Heart right ventricle (tissue), 16 donors: ENCODE results near the gene REST. TPM values are rescaled to one million over a fixed set of nuclear protein-coding genes. Genes with fewer than 3 reads are reported as not detected.
A peak's percentile ranks its signal among the peaks of the same experiment; 100 is the strongest.

Source experiments
- ATAC-seq, 8 donors: fragments of 200-7000 bp; cut with Tn5 transposase; one replicate each; pipeline ENCODE4 v1.9.1; 2020; ENCODE audit warnings: mild to moderate bottlenecking in 8 of 8, moderate library complexity in 8 of 8, moderate number of reproducible peaks in 1 of 8
- DNase-seq, 2 donors: peaks; one replicate each; pipeline ENCODE4 v3.0.0-alpha.2; 2020
- H3K27ac ChIP-seq, 10 donors: fragments of 200-600 bp; sonication (generic) in 2 of 10; one replicate each; pipeline versions ENCODE4 v1.5.0 to v1.8.0; 2020 to 2022; ENCODE audit warnings: mild to moderate bottlenecking in 3 of 10
- H3K27me3 ChIP-seq, 7 donors: fragments of 200-600 bp; one replicate each; pipeline ENCODE4 v1.8.0; 2021 to 2022; ENCODE audit warnings: mild to moderate bottlenecking in 2 of 7
- H3K36me3 ChIP-seq, 9 donors: fragments of 200-600 bp; sonication (generic) in 1 of 9; one replicate each; pipeline versions ENCODE4 v1.5.0 to v1.8.0; 2020 to 2022; ENCODE audit warnings: mild to moderate bottlenecking in 2 of 9
- H3K4me1 ChIP-seq, 9 donors: fragments of 200-600 bp; sonication (generic) in 1 of 9; one replicate each; pipeline versions ENCODE4 v1.5.0 to v1.8.0; 2020 to 2022; ENCODE audit warnings: mild to moderate bottlenecking in 4 of 9
- H3K4me3 ChIP-seq, 10 donors: fragments of 200-600 bp; sonication (generic) in 2 of 10; one replicate each; pipeline versions ENCODE4 v1.5.0 to v1.8.0; 2020 to 2022; ENCODE audit warnings: mild to moderate bottlenecking in 7 of 10, moderate library complexity in 2 of 10
- H3K9me3 ChIP-seq, 11 donors: fragments of 200-600 bp in 10 of 11; sonication (generic) in 2 of 11; one replicate each; pipeline versions ENCODE4 v1.5.0 to v1.8.0; 2013 to 2022; ENCODE audit warnings: mild to moderate bottlenecking in 2 of 11, control low read depth in 1 of 11, moderate library complexity in 1 of 11
- WGBS, 2 donors: extraction: QIAGEN DNeasy Blood & Tissue Kit; methylation state at CpG; one replicate each; pipeline ENCODE4 v1.1.7; 2013; ENCODE audit warnings: inconsistent platforms in 1 of 2; 5-methylcytosine and 5-hydroxymethylcytosine counted together
- intact Hi-C, 10 donors: fragments of 100-400 bp; cut with DNase I; formaldehyde crosslinking; loops; one replicate each; pipeline versions ENCODE4 v1.11.1 to v1.14.2; 2022
- polyA plus RNA-seq, 2 donors: library from polyadenylated mRNA; stranded (reverse); fragments of 200-250 nt; gene quantifications; one replicate each; pipeline ENCODE4 v1.2.3, GENCODE V29; 2013
- total RNA-seq, 10 donors: library from RNA; stranded (reverse); fragmentation: NEBNext Ultra II Directional in 3 of 10; extraction: Animal tissue kit (Norgen Biotek cat#: 25700) in 3 of 10; gene quantifications; one replicate each; pipeline versions ENCODE4 v1.2.1 to v1.2.4, GENCODE V29; 2021 to 2023
- TF ChIP-seq, protein P1 (sequence below), 9 donors: fragments of 200-600 bp; sonication (generic) in 2 of 9; IDR thresholded peaks; one replicate each; pipeline versions ENCODE4 v1.5.0 to v1.8.0; 2021 to 2022; ENCODE audit warnings: antibody characterized with exemption in 9 of 9, mild to moderate bottlenecking in 5 of 9, moderate library complexity in 1 of 9
- donor health status: Arrhythmogenic right ventricular cardiomyopathy.
- donor health status: ischemic (EF 13 %, LVEDD 7.1; RV severe dilation, severe dysfunction).
- donor health status: healthy with polysubstance abuse.
- donor health status: DM: no; HTN: yes; CAD: no.
- donor health status: DM: no; HTN: no; CAD: no.
- donor health status: ischemic (EF 25% LVEDD 6.9; RV normal size, moderate dysfunction).
- donor health status: ischemic (EF 25% LVEDD 5.7; RV mildly dilated, moderate dysfunction).
- donor health status: healthy.
- donor health status: DM: yes; HTN: yes; CAD: no.
- donor health status: Ischemic cardiomyopathy.
- donor health status: ischemic (EF 35%, LVEDD 5.7; RV mildly dilated, moderate dysfunction).
- donor health status: nonischemic (EF 11% LVEDD 7.7; RV severe dilation, severe dysfunction).
- donor health status: DM: yes; HTN: yes; CAD: no.
- donor health status: PGD.
- donor health status: ischemic (EF 29% LVEDD 5.4; RV normal size, mild dysfunction).
- donor health status: nonischemic (EF 23%, LVEDD 6.1; RV moderate dilation, normal function).

The REST gene
- total and polyA plus RNA-seq, 12 donors = 3.3 to 36.8 (median 28.2) TPM

DNA sequence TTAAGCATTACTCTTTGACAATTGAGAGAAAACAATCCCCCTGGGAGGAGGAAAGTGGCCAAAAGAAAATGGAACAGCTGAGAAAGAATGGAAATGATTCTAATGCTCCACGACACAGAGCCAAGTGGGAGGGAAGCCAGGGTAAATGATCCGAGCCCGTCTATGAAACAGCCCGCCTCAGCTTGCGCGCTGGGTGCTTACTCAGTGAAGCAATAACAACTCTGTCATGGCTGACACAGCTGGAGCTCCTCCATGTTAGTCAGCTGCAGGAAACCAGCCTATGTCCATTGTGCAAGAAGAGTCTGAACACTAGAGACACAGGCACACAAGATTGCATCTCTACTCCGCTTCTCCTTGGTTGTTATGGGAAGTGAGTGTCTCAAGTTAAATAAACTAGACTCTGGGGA, 50.4 kb downstream of the REST start:
- H3K4me3 ChIP-seq = peak overlapping the region in 4 of 10 donors; percentile 8 to 21 (median 16)
- 33 to 38% methylated on average over 7 of the region's 7 CpGs for WGBS, 2 donors
- DNase-seq (peak; percentile 76 to 86), ATAC-seq (peak; percentile 90 to 99 (median 96))
- H3K4me1 ChIP-seq = peaks cover 0 to 17% (median 7%) of the 10 kb centered on the region in 9 donors
- peaks cover 0 to 28% (median 9%) of the 10 kb centered on the region in 9 donors for H3K36me3 ChIP-seq
- no peaks in the 10 kb centered on the region for H3K9me3 ChIP-seq
- H3K27ac ChIP-seq = peak overlapping the region in 6 of 10 donors; percentile 17 to 60 (median 40)
- intact Hi-C loops = loop anchor here in 1 of 10 donors (5.0 kb wide), 1 partner anchor 46 kb away; no protein-coding TSS in a partner anchor
- TF ChIP-seq, protein P1, sequence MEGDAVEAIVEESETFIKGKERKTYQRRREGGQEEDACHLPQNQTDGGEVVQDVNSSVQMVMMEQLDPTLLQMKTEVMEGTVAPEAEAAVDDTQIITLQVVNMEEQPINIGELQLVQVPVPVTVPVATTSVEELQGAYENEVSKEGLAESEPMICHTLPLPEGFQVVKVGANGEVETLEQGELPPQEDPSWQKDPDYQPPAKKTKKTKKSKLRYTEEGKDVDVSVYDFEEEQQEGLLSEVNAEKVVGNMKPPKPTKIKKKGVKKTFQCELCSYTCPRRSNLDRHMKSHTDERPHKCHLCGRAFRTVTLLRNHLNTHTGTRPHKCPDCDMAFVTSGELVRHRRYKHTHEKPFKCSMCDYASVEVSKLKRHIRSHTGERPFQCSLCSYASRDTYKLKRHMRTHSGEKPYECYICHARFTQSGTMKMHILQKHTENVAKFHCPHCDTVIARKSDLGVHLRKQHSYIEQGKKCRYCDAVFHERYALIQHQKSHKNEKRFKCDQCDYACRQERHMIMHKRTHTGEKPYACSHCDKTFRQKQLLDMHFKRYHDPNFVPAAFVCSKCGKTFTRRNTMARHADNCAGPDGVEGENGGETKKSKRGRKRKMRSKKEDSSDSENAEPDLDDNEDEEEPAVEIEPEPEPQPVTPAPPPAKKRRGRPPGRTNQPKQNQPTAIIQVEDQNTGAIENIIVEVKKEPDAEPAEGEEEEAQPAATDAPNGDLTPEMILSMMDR (IDR thresholded peaks at IDR 0.05) = no peak
- no peaks in the 10 kb centered on the region for H3K27me3 ChIP-seq

DNA sequence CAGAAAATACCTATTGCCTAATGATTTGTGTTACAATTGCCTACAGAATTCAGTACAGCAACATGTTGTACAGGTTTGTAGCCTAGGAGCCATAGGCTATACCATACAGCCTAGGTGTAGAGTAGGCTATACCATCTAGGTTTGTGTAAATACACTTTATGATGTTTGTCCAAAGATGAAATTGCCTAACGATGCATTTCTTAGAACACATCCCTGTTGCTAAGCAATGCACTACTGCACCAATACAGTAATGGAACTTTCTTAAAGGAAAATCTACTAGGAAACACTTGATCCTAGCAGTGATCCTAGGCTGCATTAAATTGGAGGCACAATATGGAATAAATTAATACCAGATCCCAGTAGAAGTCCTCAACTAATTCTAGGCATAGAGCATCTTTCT, 51.4 kb downstream of the REST start:
- H3K27me3 ChIP-seq = no peaks in the 10 kb centered on the region
- 74 to 76% methylated on average over 1 of the region's 1 CpG for WGBS, 2 donors
- H3K27ac ChIP-seq = peak overlapping the region in 1 of 10 donors; percentile 53
- H3K4me1 ChIP-seq = peaks cover 0 to 17% (median 7%) of the 10 kb centered on the region in 9 donors
- ATAC-seq (no peak), DNase-seq (no peak)
- no peaks in the 10 kb centered on the region for H3K9me3 ChIP-seq
- H3K4me3 ChIP-seq = no peak overlapping the region
- intact Hi-C loops = loop anchor here in 1 of 10 donors (5.0 kb wide), 1 partner anchor 47 kb away; no protein-coding TSS in a partner anchor
- peaks cover 0 to 38% (median 16%) of the 10 kb centered on the region in 9 donors for H3K36me3 ChIP-seq
- TF ChIP-seq, protein P1 (IDR thresholded peaks at IDR 0.05) = no peak

DNA sequence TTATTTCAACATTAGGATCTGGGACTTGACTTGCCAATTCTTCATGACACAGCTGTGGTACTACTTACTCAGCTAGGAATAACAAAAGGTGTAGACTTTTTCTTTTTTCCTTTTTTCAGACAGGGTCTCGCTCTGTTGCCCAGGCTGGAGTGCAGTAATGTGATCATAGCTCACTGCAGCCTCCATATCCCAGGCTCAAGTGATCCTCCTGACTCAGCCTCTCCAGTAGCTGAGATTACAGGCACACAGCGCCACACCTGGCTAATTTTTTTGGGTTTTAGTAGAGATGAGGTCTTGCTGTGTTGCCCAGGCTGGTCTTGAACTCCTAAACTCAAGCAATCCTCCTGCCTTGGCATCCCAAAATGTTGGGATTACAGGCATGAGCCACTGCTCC, 53.4 kb downstream of the REST start:
- WGBS, 2 donors = 100% methylated on average over 2 of the region's 2 CpGs
- Histone ChIP-seq H3K9me3 (no peaks in the 10 kb centered on the region), H3K27ac (no peak overlapping the region), H3K27me3 (no peaks in the 10 kb centered on the region), H3K36me3 (peaks cover 0 to 58% (median 35%) of the 10 kb centered on the region in 9 donors), H3K4me3 (no peak overlapping the region), H3K4me1 (peaks cover 0 to 17% (median 7%) of the 10 kb centered on the region in 9 donors)
- ATAC-seq (no peak), DNase-seq (no peak)
- intact Hi-C loops = no loop called here
- TF ChIP-seq, protein P1 (IDR thresholded peaks at IDR 0.05) = no peak

DNA sequence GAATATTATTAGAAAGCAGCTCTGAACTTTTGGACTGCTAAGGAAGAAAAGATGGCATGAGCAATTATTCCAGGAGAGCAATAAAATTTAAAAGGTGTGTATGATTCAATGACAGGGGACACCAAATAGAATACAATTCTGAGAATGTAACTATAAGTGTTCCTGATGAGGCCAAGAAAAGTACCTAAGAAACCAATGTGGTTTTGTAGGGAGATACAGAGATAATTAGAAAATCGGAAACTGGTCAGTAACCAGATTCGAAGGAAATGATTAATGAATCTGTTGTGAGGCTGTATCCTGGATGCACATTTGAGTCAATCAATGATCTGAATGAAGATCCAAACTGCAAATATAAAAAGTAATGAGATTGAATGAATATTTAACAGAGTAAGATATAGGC, 63.7 kb downstream of the REST start:
- no peak overlapping the region for H3K27ac ChIP-seq
- TF ChIP-seq, protein P1 (IDR thresholded peaks at IDR 0.05) = no peak
- H3K27me3 ChIP-seq = no peaks in the 10 kb centered on the region
- intact Hi-C loops = loop anchor here in 1 of 10 donors (10.0 kb wide), 1 partner anchor 507 kb away; the partner anchor contains the start of gene SRP72
- WGBS, 2 donors = 96% methylated on average over 2 of the region's 2 CpGs
- H3K4me3 ChIP-seq = no peak overlapping the region
- DNase-seq (no peak), ATAC-seq (no peak)
- H3K36me3 ChIP-seq = peaks cover 0 to 86% (median 60%) of the 10 kb centered on the region in 9 donors
- peaks cover 0 to 23% (median 19%) of the 10 kb centered on the region in 9 donors for H3K4me1 ChIP-seq
- peaks cover 0 to 20% (median 13%) of the 10 kb centered on the region in 11 donors for H3K9me3 ChIP-seq
